Lower leg skin (tissue), 4 donors: ENCODE results near the gene MUC7. TPM values are rescaled to one million over a fixed set of nuclear protein-coding genes. Genes with fewer than 3 reads are reported as not detected.

Source experiments
- DNase-seq, 2 donors: peaks; one replicate each; pipeline ENCODE4 v3.0.0-alpha.2; 2019; ENCODE audit warnings: low spot score in 2 of 2
- H3K4me3 ChIP-seq: fragments of 200-600 bp; sonication (generic); 2 replicates; pipeline ENCODE4 v1.5.1; 2017; ENCODE audit warnings: mild to moderate bottlenecking, low read depth; ENCODE audit not compliant: poor library complexity, severe bottlenecking
- POLR2A ChIP-seq, 2 donors: fragments of 450-650 bp; IDR thresholded peaks; one replicate each; pipeline ENCODE4 v1.6.1; 2016 to 2017; ENCODE audit warnings: antibody characterized with exemption in 2 of 2, mild to moderate bottlenecking in 1 of 2, moderate library complexity in 1 of 2
- WGBS, 2 donors: methylation state at CpG; one replicate each; pipeline ENCODE4 v1.1.5; 2018; 5-methylcytosine and 5-hydroxymethylcytosine counted together
- intact Hi-C: fragments of 100-400 bp; cut with DNase I; formaldehyde crosslinking; loops from one replicate; pipeline ENCODE4 v1.15.0; 2023; ENCODE audit warnings: low total_unique reads
- total RNA-seq, 4 donors: library from RNA; depleted of rRNA; stranded (reverse); fragments of >200 nt; gene quantifications; one replicate each; pipeline ENCODE4 v1.1.0, GENCODE V29; 2016
- TF ChIP-seq, protein P1 (sequence below), 3 donors: fragments of 450-650 bp; IDR thresholded peaks; one replicate each; pipeline ENCODE4 v1.5.1; 2016; ENCODE audit warnings: antibody characterized with exemption in 3 of 3, mild to moderate bottlenecking in 3 of 3, moderate library complexity in 2 of 3

Gene MUC7
- total RNA-seq: 1 to 10 TPM in 2 of 4 donors, under 1 TPM in 2; 0.21 to 7.3 (median 1.7) TPM

DNA sequence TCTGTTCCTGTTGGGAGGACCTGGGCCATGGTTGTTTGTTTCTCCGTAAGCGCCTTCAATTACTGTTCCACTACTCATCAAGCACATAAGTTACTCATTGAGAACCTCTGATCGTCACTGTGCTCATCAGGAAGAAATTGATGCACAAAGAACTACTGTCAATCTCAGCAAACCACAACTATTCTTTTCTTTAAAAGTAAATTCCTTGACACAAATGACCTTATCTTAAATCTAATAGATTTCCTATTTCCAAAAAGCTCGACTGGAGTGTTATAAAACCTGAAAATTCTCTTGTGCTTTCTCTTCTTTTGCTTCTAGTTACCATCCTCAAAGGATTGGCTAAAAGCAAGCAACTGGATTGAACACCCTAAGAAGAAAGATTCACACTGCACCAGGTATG, at the start of gene MUC7:
TSS of gene MUC7 (plus strand) at position 301 of the 400 bp plus-strand sequence. CDS start 1,825 bp downstream, outside the sequence.
- DNase-seq: no peak
- intact Hi-C loops: no loop called here
- TF ChIP-seq, protein P1, sequence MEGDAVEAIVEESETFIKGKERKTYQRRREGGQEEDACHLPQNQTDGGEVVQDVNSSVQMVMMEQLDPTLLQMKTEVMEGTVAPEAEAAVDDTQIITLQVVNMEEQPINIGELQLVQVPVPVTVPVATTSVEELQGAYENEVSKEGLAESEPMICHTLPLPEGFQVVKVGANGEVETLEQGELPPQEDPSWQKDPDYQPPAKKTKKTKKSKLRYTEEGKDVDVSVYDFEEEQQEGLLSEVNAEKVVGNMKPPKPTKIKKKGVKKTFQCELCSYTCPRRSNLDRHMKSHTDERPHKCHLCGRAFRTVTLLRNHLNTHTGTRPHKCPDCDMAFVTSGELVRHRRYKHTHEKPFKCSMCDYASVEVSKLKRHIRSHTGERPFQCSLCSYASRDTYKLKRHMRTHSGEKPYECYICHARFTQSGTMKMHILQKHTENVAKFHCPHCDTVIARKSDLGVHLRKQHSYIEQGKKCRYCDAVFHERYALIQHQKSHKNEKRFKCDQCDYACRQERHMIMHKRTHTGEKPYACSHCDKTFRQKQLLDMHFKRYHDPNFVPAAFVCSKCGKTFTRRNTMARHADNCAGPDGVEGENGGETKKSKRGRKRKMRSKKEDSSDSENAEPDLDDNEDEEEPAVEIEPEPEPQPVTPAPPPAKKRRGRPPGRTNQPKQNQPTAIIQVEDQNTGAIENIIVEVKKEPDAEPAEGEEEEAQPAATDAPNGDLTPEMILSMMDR (IDR thresholded peaks at IDR 0.05): no peak
- TF ChIP-seq POLR2A (IDR thresholded peaks at IDR 0.05): no peak
- no peak within 1 kb of the TSS for H3K4me3 ChIP-seq
- WGBS, 2 donors: 70 to 77% methylated on average over 4 of the region's 4 CpGs

DNA sequence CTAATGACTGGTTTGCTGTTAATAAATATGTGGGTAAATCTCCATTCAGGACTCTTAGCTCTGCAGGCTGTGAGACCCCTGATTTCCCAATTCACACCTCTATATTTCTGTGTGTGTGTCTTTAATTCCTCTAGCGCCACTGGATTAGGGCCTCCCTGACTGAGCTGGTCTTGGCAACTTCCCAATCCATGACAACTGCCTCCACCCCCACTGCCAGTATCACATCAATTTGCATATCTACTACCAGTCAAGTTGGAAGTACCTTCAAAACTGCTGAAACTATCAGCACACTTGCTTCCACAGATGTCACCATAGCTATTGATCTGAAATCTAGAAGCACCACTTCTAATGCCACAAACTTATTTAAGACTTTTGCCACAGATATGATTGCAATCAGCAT, 46.7 kb upstream of the MUC7 start:
- TF ChIP-seq, protein P1 (IDR thresholded peaks at IDR 0.05): no peak
- TF ChIP-seq POLR2A (IDR thresholded peaks at IDR 0.05): no peak
- H3K4me3 ChIP-seq: no peak overlapping the region
- intact Hi-C loops: no loop called here
- DNase-seq: no peak
- WGBS, 2 donors: 69 to 100% methylated on average over 1 of the region's 1 CpG

DNA sequence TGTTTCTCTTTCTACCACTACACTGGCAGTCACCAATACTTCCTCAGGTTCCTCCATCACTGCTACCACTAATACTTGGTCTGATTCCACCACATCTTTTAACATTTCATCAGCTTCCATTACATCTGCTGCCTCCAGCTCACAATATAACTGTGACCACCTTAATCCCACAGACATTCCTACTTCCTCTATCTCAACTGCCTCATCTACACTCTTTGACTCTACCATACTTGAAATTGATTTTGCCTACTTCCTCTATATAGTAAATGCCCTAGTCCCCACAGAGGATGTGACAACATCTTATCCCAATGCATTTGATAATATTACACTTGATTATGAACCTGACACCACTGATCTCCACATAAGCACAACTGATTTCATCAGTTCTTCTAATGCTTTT, 45.2 kb upstream of the MUC7 start:
- H3K4me3 ChIP-seq: no peak overlapping the region
- TF ChIP-seq, protein P1 (IDR thresholded peaks at IDR 0.05): no peak
- no peak for TF ChIP-seq POLR2A (IDR thresholded peaks at IDR 0.05)
- DNase-seq: no peak
- intact Hi-C loops: no loop called here

DNA sequence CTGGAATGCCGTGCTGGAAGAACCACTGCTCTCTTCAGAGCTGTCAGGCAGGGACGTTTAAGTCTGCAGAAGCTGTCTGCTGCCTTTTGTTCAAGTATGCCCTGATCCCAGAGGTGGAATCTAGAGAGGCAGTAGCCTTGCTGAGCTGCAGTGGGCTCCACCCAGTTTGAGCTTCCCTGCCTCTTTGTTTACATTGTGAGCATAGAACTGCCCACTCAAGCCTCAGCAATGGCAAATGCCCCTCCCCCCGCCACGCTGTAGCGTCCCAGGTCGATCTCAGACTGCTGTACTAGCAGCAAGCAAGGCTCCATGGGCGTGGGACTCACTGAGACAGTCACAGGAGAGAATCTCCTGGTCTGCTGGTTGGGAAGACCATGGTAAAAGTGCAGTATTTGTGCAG, 34.8 kb upstream of the MUC7 start:
- no peak for TF ChIP-seq POLR2A (IDR thresholded peaks at IDR 0.05)
- TF ChIP-seq, protein P1 (IDR thresholded peaks at IDR 0.05): no peak
- no peak overlapping the region for H3K4me3 ChIP-seq
- 56 to 71% methylated on average over 7 of the region's 7 CpGs for WGBS, 2 donors
- intact Hi-C loops: no loop called here
- no peak for DNase-seq

DNA sequence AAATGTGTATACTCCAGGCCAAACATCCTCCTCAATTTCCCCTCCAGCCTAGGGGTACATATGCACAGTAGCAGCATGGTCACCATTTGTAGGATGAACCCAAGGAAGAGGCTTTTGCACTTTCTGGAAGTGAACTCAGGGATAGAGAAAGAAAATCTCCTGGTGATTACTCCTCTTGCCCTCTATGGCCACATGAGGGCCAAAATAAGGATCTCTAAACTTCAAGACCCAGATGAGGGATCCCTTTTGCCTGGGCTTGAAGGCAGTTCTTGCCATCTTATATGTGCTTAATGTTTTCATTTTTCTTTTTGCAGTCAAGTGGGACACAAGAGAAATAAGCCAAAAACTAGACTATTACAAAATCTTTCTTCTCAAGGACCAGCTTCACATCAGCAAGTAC, 29.5 kb upstream of the MUC7 start:
- TF ChIP-seq, protein P1 (IDR thresholded peaks at IDR 0.05): no peak
- TF ChIP-seq POLR2A (IDR thresholded peaks at IDR 0.05): no peak
- intact Hi-C loops: no loop called here
- H3K4me3 ChIP-seq: no peak overlapping the region
- DNase-seq: no peak

DNA sequence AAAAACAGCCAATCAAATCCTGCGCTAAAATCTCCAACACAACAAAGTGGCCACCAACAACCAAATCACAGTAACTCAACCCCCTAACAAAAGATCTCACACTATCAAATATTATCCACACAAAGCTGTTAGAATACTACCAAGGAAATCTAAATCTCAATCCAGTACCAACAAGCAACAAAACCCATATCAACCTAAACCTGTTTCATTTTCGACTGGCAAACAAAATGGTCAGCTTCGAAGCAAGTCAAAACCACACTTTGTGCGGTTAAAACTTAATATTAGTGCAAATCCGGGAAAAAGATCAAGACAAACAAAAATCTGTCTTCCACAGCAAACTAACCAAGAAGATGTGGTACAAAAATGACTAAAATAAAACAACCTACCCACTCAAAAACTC, 28.7 kb upstream of the MUC7 start:
- DNase-seq: no peak
- 84 to 87% methylated on average over 5 of the region's 5 CpGs for WGBS, 2 donors
- intact Hi-C loops: no loop called here
- TF ChIP-seq POLR2A (IDR thresholded peaks at IDR 0.05): no peak
- TF ChIP-seq, protein P1 (IDR thresholded peaks at IDR 0.05): no peak
- H3K4me3 ChIP-seq: no peak overlapping the region
